Ascending aorta (tissue), 2 donors: ENCODE data around the gene CIRBP. TPM values are rescaled to one million over a fixed set of nuclear protein-coding genes. Genes with fewer than 3 reads are reported as not detected.
A peak's percentile ranks its signal among the peaks of the same experiment; 100 is the strongest.

ENCODE experiments used
- DNase-seq, 2 donors: peaks; one replicate each; pipeline ENCODE4 v3.0.0-alpha.2; 2019; ENCODE audit warnings: low spot score in 2 of 2
- H3K27ac ChIP-seq, 2 donors: fragments of 200-600 bp; sonication (generic); one replicate each; pipeline ENCODE4 v1.5.1; 2016 to 2017; ENCODE audit warnings: mild to moderate bottlenecking in 1 of 2
- H3K27me3 ChIP-seq: fragments of 200-600 bp; sonication (generic); one replicate; pipeline ENCODE4 v1.5.1; 2017
- H3K36me3 ChIP-seq, 2 donors: fragments of 200-600 bp; sonication (generic); one replicate each; pipeline ENCODE4 v1.5.1; 2016
- H3K4me1 ChIP-seq, 2 donors: fragments of 200-600 bp; sonication (generic); one replicate each; pipeline ENCODE4 v1.5.1; 2016 to 2017; ENCODE audit warnings: mild to moderate bottlenecking in 1 of 2
- H3K4me3 ChIP-seq, 2 donors: fragments of 200-600 bp; sonication (generic); one replicate each; pipeline ENCODE4 v1.5.1; 2016 to 2017; ENCODE audit warnings: mild to moderate bottlenecking in 1 of 2
- H3K9me3 ChIP-seq, 2 donors: fragments of 200-600 bp; sonication (generic); one replicate each; pipeline ENCODE4 v1.5.1; 2016
- CTCF ChIP-seq, 3 experiments: fragments of 200-600 bp in 2 of 3; fragments of 450-650 bp in 1 of 3; sonication (generic) in 2 of 3; IDR thresholded peaks; one replicate each; pipeline ENCODE4 v1.5.1; 2016 to 2019; ENCODE audit warnings: antibody characterized with exemption in 3 of 3, mild to moderate bottlenecking in 1 of 3, moderate library complexity in 1 of 3
- intact Hi-C: fragments of 100-400 bp; cut with DNase I; formaldehyde crosslinking; loops from one replicate; pipeline ENCODE4 v1.15.1; 2023
- total RNA-seq: library from RNA; depleted of rRNA; stranded (reverse); fragments of >200 nt; gene quantifications from one replicate; pipeline ENCODE4 v1.1.0, GENCODE V29; 2016

Gene CIRBP
- total RNA-seq, 1 donor from 2014 or later = 442 TPM

- Histone ChIP-seq H3K4me1 (peaks cover 32 to 51% of the 10 kb centered on the region in 2 donors), H3K4me3 (peak within 1 kb of the TSS; percentile 79 to 86), H3K27me3 (no peaks in the 10 kb centered on the region), H3K9me3 (no peaks in the 10 kb centered on the region), H3K27ac (peak within 1 kb of the TSS; percentile 94 to 99), H3K36me3 (peaks cover 49 to 59% of the 10 kb centered on the region in 2 donors)
- no peak for TF ChIP-seq CTCF (IDR thresholded peaks at IDR 0.05)
- intact Hi-C loops = loop anchor here (5.0 kb wide), 1 partner anchor 217 kb away; the partner anchor contains the start of genes PCSK4 and REEP6
- DNase-seq = peak; percentile 75 to 96
Observed at GRCh38 chr19:1275260-1275975, 6.3 kb downstream of the CIRBP start, which contains the start of gene FAM174C. Gene FAM174C (plus strand): TSS chr19:1275530. CDS start chr19:1275550, 20 bp downstream.

GRCh38 chr19:1275976-1276627 lies 7.0 kb downstream of the CIRBP start:
- Histone ChIP-seq H3K27ac (peak overlapping the region; percentile 94 to 99), H3K36me3 (peaks cover 44 to 56% of the 10 kb centered on the region in 2 donors), H3K9me3 (no peaks in the 10 kb centered on the region), H3K27me3 (no peaks in the 10 kb centered on the region), H3K4me1 (peaks cover 25 to 44% of the 10 kb centered on the region in 2 donors), H3K4me3 (peak overlapping the region; percentile 79 to 86)
- intact Hi-C loops = loop anchor here (1.0 to 5.0 kb wide), 2 partner anchors 78 to 216 kb away; partner anchors contain the start of genes PCSK4 and REEP6
- no peak for TF ChIP-seq CTCF (IDR thresholded peaks at IDR 0.05)
- no peak for DNase-seq

GRCh38 chr19:1276628-1277022 lies 7.5 kb downstream of the CIRBP start:
- Histone ChIP-seq H3K9me3 (no peaks in the 10 kb centered on the region), H3K36me3 (peaks cover 39 to 50% of the 10 kb centered on the region in 2 donors), H3K27me3 (no peaks in the 10 kb centered on the region), H3K4me1 (peaks cover 20 to 39% of the 10 kb centered on the region in 2 donors), H3K27ac (peak overlapping the region; percentile 94 to 99), H3K4me3 (peak overlapping the region; percentile 79 to 86)
- intact Hi-C loops = loop anchor here (1.0 to 5.0 kb wide), 2 partner anchors 78 to 216 kb away; partner anchors contain the start of genes PCSK4 and REEP6
- no peak for TF ChIP-seq CTCF (IDR thresholded peaks at IDR 0.05)
- DNase-seq = no peak

- intact Hi-C loops = loop anchor here (5.0 kb wide), 1 partner anchor 215 kb away; the partner anchor contains the start of genes PCSK4 and REEP6
- no peaks in the 10 kb centered on the region for H3K9me3 ChIP-seq
- no peak overlapping the region for H3K4me3 ChIP-seq
- TF ChIP-seq CTCF (IDR thresholded peaks at IDR 0.05) = no peak
- no peaks in the 10 kb centered on the region for H3K27me3 ChIP-seq
- DNase-seq = no peak
- H3K36me3 ChIP-seq = peaks cover 35 to 46% of the 10 kb centered on the region in 2 donors
- peaks cover 16 to 35% of the 10 kb centered on the region in 2 donors for H3K4me1 ChIP-seq
- no peak overlapping the region for H3K27ac ChIP-seq
Observed at GRCh38 chr19:1277061-1277460, 7.9 kb downstream of the CIRBP start.

GRCh38 chr19:1278074-1278473 lies 8.9 kb downstream of the CIRBP start:
- intact Hi-C loops = loop anchor here (2.0 to 5.0 kb wide), 2 partner anchors 131 to 214 kb away; partner anchors contain the start of genes PCSK4 and REEP6
- Histone ChIP-seq H3K27ac (no peak overlapping the region), H3K9me3 (no peaks in the 10 kb centered on the region), H3K36me3 (peaks cover 25 to 36% of the 10 kb centered on the region in 2 donors), H3K27me3 (no peaks in the 10 kb centered on the region), H3K4me1 (peaks cover 11 to 26% of the 10 kb centered on the region in 2 donors), H3K4me3 (no peak overlapping the region)
- no peak for TF ChIP-seq CTCF (IDR thresholded peaks at IDR 0.05)
- DNase-seq = no peak
